Immature natural killer cell (primary cell): ENCODE results near the gene RCOR1. TPM values are rescaled to one million over a fixed set of nuclear protein-coding genes. Genes with fewer than 3 reads are reported as not detected.
"Not testable (repeated sequence)": the region's sequence is repeated elsewhere in the genome, so short reads cannot be mapped to it uniquely, and the experiment has no call there.

Experiments used
- DNase-seq, 3 donors: peaks; one replicate each; pipeline ENCODE4 v3.0.0; 2022; ENCODE audit warnings: mixed read lengths in 1 of 3
- H3K27ac Mint-ChIP-seq, 6 donors: one replicate each; pipeline ENCODE4 v1.8.0; 2020; ENCODE audit warnings: mixed read lengths in 6 of 6, mild to moderate bottlenecking in 5 of 6, inconsistent platforms in 4 of 6, moderate library complexity in 3 of 6
- H3K27me3 Mint-ChIP-seq, 3 donors: one replicate each; pipeline ENCODE4 v1.8.0; 2020 to 2021; ENCODE audit warnings: low read depth in 3 of 3, mild to moderate bottlenecking in 3 of 3, mixed read lengths in 3 of 3, moderate library complexity in 3 of 3, inconsistent platforms in 1 of 3
- H3K36me3 Mint-ChIP-seq, 3 donors: one replicate each; pipeline ENCODE4 v1.8.0; 2020; ENCODE audit warnings: mixed read lengths in 3 of 3, inconsistent platforms in 2 of 3, mild to moderate bottlenecking in 2 of 3
- H3K4me1 Mint-ChIP-seq, 2 donors: one replicate each; pipeline ENCODE4 v1.8.0; 2020; ENCODE audit warnings: inconsistent platforms in 2 of 2, mild to moderate bottlenecking in 2 of 2, mixed read lengths in 2 of 2, moderate library complexity in 1 of 2
- H3K4me3 Mint-ChIP-seq, 5 donors: one replicate each; pipeline ENCODE4 v1.8.0; 2020; ENCODE audit warnings: mild to moderate bottlenecking in 5 of 5, mixed read lengths in 5 of 5, inconsistent platforms in 3 of 5, moderate library complexity in 3 of 5
- H3K9me3 Mint-ChIP-seq, 6 donors: one replicate each; pipeline ENCODE4 v1.8.0; 2020; ENCODE audit warnings: mild to moderate bottlenecking in 6 of 6, mixed read lengths in 6 of 6, inconsistent platforms in 4 of 6, moderate library complexity in 3 of 6
- polyA plus RNA-seq, 3 donors: library from polyadenylated mRNA; unstranded; fragments of 300-500 nt; fragmentation: Illumina TruSeq; gene quantifications; one replicate each; pipeline ENCODE4 v1.2.3, GENCODE V29; 2021

The RCOR1 gene
- polyA plus RNA-seq, 3 donors from 2014 or later = 0.23 to 0.63 (median 0.24) TPM

DNA sequence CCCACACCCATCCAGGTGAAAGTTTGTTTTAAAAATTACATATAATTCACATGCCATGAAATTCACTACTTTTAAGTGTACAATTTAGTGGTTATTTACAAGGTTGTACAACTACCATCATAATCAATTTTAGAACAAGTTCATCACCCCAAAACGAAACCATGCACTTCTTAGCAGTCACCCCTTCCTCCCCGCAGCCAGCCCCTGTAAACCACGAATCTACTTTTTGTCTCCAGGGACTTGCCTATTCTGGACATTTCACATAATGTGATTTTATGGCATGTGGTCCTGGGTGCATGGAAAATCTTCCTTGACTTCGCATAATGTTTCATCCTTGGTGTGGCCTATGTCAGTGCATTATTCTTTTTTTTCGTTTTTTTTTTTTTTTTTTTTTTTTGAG is 165.6 kb downstream of the RCOR1 start:
- Mint-ChIP-seq H3K27me3 (peaks cover 1 to 3% (median 2%) of the 10 kb centered on the region in 3 donors), H3K4me3 (no peak overlapping the region), H3K36me3 (no peaks in the 10 kb centered on the region), H3K27ac (no peak overlapping the region), H3K4me1 (no peaks in the 10 kb centered on the region), H3K9me3 (no peaks in the 10 kb centered on the region)
- no peak for DNase-seq

GRCh38 chr14:102759456-102760187 is 167.2 kb downstream of the RCOR1 start:
- H3K36me3 Mint-ChIP-seq = no peaks in the 10 kb centered on the region
- peaks cover 1 to 7% (median 3%) of the 10 kb centered on the region in 3 donors for H3K27me3 Mint-ChIP-seq
- H3K4me1 Mint-ChIP-seq = no peaks in the 10 kb centered on the region
- no peak overlapping the region for H3K4me3 Mint-ChIP-seq
- H3K9me3 Mint-ChIP-seq = no peaks in the 10 kb centered on the region
- no peak overlapping the region for H3K27ac Mint-ChIP-seq
- no peak for DNase-seq

GRCh38 chr14:102760496-102761193 is 168.2 kb downstream of the RCOR1 start:
- no peaks in the 10 kb centered on the region for H3K36me3 Mint-ChIP-seq
- no peak for DNase-seq
- no peaks in the 10 kb centered on the region for H3K9me3 Mint-ChIP-seq
- peaks cover 1 to 7% (median 3%) of the 10 kb centered on the region in 3 donors for H3K27me3 Mint-ChIP-seq
- H3K4me1 Mint-ChIP-seq = no peaks in the 10 kb centered on the region
- no peak overlapping the region for H3K4me3 Mint-ChIP-seq
- H3K27ac Mint-ChIP-seq = no peak overlapping the region

- no peaks in the 10 kb centered on the region for H3K36me3 Mint-ChIP-seq
- no peaks in the 10 kb centered on the region for H3K9me3 Mint-ChIP-seq
Observed at GRCh38 chr14:102761206-102761605, 168.8 kb downstream of the RCOR1 start.

DNA sequence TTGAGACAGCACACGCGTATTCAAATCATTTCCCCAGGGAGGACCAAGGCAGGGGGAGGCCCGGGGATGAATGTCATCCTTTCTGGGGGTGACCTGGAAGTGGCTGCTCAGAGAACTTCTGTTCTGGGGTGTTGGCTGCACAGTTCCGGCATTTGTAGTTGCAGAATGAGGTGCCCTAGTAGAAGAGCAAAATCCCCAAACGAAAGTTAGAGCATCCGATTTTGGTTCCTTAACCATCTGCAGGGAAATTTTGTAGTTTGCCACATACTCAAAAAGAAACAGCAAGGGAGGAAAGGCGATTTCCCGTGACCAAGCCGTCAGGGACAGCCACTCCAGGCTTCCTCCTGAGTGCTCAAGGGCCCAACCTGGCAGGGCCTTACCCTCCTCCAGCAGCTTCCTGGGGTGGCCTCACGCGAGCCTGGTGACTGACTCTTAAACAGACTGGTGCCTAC is 171.8 kb downstream of the RCOR1 start:
- no peaks in the 10 kb centered on the region for H3K4me1 Mint-ChIP-seq
- H3K4me3 Mint-ChIP-seq = no peak overlapping the region
- peaks cover 3 to 12% (median 4%) of the 10 kb centered on the region in 3 donors for H3K27me3 Mint-ChIP-seq
- DNase-seq = no peak
- no peak overlapping the region for H3K27ac Mint-ChIP-seq
- H3K36me3 Mint-ChIP-seq = no peaks in the 10 kb centered on the region
- no peaks in the 10 kb centered on the region for H3K9me3 Mint-ChIP-seq

More at GRCh38 chr14:102761206-102761605, 168.8 kb downstream of the RCOR1 start:
- Mint-ChIP-seq H3K27me3 (peaks cover 1 to 7% (median 3%) of the 10 kb centered on the region in 3 donors), H3K4me3 (no peak overlapping the region), H3K27ac (no peak overlapping the region), H3K4me1 (no peaks in the 10 kb centered on the region)
- no peak for DNase-seq

- H3K4me1 Mint-ChIP-seq, H3K9me3 Mint-ChIP-seq: not testable (repeated sequence)
- peaks cover 0 to 12% (median 4%) of the 10 kb centered on the region in 3 donors for H3K27me3 Mint-ChIP-seq
Observed at GRCh38 chr14:102765770-102766169, 173.3 kb downstream of the RCOR1 start.

GRCh38 chr14:102768223-102769048 is 176.0 kb downstream of the RCOR1 start:
- H3K4me1 Mint-ChIP-seq = no peaks in the 10 kb centered on the region
- no peak for DNase-seq
- no peaks in the 10 kb centered on the region for H3K36me3 Mint-ChIP-seq
- peaks cover 0 to 10% (median 2%) of the 10 kb centered on the region in 3 donors for H3K27me3 Mint-ChIP-seq
- H3K9me3 Mint-ChIP-seq = no peaks in the 10 kb centered on the region
- H3K4me3 Mint-ChIP-seq = no peak overlapping the region
- H3K27ac Mint-ChIP-seq = no peak overlapping the region

More at GRCh38 chr14:102765770-102766169, 173.3 kb downstream of the RCOR1 start:
- not testable (repeated sequence) for DNase-seq, H3K4me3 Mint-ChIP-seq, H3K36me3 Mint-ChIP-seq, H3K27ac Mint-ChIP-seq

DNA sequence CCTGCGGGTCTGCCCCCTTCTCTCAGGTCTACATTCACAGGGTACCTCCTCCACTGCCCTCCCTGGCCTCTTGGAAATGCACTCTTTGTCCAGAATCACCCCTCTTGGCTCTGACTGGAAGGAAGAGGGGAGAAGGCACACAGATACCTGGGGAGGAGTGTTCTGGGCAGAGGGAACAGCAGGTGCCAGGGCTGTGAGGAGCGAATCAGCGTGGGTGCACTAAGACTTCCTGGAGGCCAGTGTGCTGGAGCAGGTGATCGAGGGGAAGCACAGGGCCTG is 176.5 kb downstream of the RCOR1 start:
- no peaks in the 10 kb centered on the region for H3K9me3 Mint-ChIP-seq
- no peak overlapping the region for H3K27ac Mint-ChIP-seq
- DNase-seq = no peak
- H3K4me1 Mint-ChIP-seq = no peaks in the 10 kb centered on the region
- H3K36me3 Mint-ChIP-seq = no peaks in the 10 kb centered on the region
- H3K27me3 Mint-ChIP-seq = peaks cover 0 to 9% (median 2%) of the 10 kb centered on the region in 3 donors
- no peak overlapping the region for H3K4me3 Mint-ChIP-seq

GRCh38 chr14:102770147-102771123 is 178.0 kb downstream of the RCOR1 start:
- Mint-ChIP-seq H3K36me3 (no peaks in the 10 kb centered on the region), H3K4me3 (no peak overlapping the region), H3K9me3 (no peaks in the 10 kb centered on the region), H3K27me3 (peaks cover 0 to 8% (median 4%) of the 10 kb centered on the region in 3 donors), H3K27ac (no peak overlapping the region), H3K4me1 (peaks cover 0 to 4% of the 10 kb centered on the region in 2 donors)
- DNase-seq = no peak

- Mint-ChIP-seq H3K36me3 (no peaks in the 10 kb centered on the region), H3K27me3 (peaks cover 3 to 12% (median 7%) of the 10 kb centered on the region in 3 donors), H3K27ac (no peak overlapping the region), H3K4me3 (no peak overlapping the region), H3K9me3 (no peaks in the 10 kb centered on the region), H3K4me1 (peaks cover 0 to 4% of the 10 kb centered on the region in 2 donors)
- no peak for DNase-seq
Observed at GRCh38 chr14:102771144-102771543, 178.7 kb downstream of the RCOR1 start.

GRCh38 chr14:102772781-102773570 is 180.5 kb downstream of the RCOR1 start:
- H3K27ac Mint-ChIP-seq = peak overlapping the region in 2 of 6 donors; percentile 28 to 34
- no peak overlapping the region for H3K4me3 Mint-ChIP-seq
- H3K27me3 Mint-ChIP-seq = peaks cover 6 to 18% (median 9%) of the 10 kb centered on the region in 3 donors
- DNase-seq = no peak
- H3K36me3 Mint-ChIP-seq = no peaks in the 10 kb centered on the region
- no peaks in the 10 kb centered on the region for H3K9me3 Mint-ChIP-seq
- peaks cover 0 to 4% of the 10 kb centered on the region in 2 donors for H3K4me1 Mint-ChIP-seq

GRCh38 chr14:102774391-102775153 is 182.1 kb downstream of the RCOR1 start:
- Mint-ChIP-seq H3K4me3 (peak overlapping the region in 1 of 5 donors; percentile 36), H3K4me1 (peaks cover 15 to 16% of the 10 kb centered on the region in 2 donors), H3K27ac (peak overlapping the region; percentile 23 to 90 (median 66)), H3K36me3 (no peaks in the 10 kb centered on the region), H3K9me3 (no peaks in the 10 kb centered on the region), H3K27me3 (peaks cover 11 to 29% (median 11%) of the 10 kb centered on the region in 3 donors)
- DNase-seq = peak; percentile 40 to 54 (median 45)
